Astrocyte of the cerebellum (primary cell): Measurements from ENCODE around the gene LMBR1.

Source experiments
- DNase-seq: peaks from one replicate; pipeline ENCODE4 v3.0.0-alpha.2; 2011; ENCODE audit warnings: low read depth
- H3K4me3 ChIP-seq: 2 replicates; pipeline ENCODE4 v1.5.1; 2011; ENCODE audit warnings: mild to moderate bottlenecking, low read depth, low read length, moderate library complexity
- CTCF ChIP-seq: IDR thresholded peaks from 2 replicates; pipeline ENCODE4 v1.5.1; 2012; ENCODE audit warnings: low read length, low read depth, moderate library complexity, mild to moderate bottlenecking; ENCODE audit errors: missing control alignments
- in situ Hi-C: cut with HindIII; loops from 2 replicates; pipeline ENCODE4 v1.10.0; 2017; ENCODE audit warnings: low sequenced_read_pairs

Gene LMBR1

GRCh38 chr7:156732091-156732625 lies 160.8 kb downstream of the LMBR1 start:
- DNase-seq: no peak
- in situ Hi-C loops: no loop called here
- no peak overlapping the region for H3K4me3 ChIP-seq
- no peak for TF ChIP-seq CTCF

- in situ Hi-C loops: no loop called here
- DNase-seq: no peak
- no peak overlapping the region for H3K4me3 ChIP-seq
These were observed 161.3 kb downstream of the LMBR1 start for GRCh38 chr7:156731651-156732050.

GRCh38 chr7:156725936-156726335 lies 167.0 kb downstream of the LMBR1 start:
- H3K4me3 ChIP-seq: no peak overlapping the region
- in situ Hi-C loops: no loop called here
- DNase-seq: no peak
- TF ChIP-seq CTCF: no peak

More at GRCh38 chr7:156731651-156732050, 161.3 kb downstream of the LMBR1 start:
- TF ChIP-seq CTCF: no peak

- TF ChIP-seq CTCF: no peak
- peak; percentile 49 for DNase-seq
- in situ Hi-C loops: no loop called here
- no peak overlapping the region for H3K4me3 ChIP-seq
These were observed 167.9 kb downstream of the LMBR1 start for GRCh38 chr7:156725073-156725472.

- no peak for DNase-seq
- TF ChIP-seq CTCF: no peak
- H3K4me3 ChIP-seq: no peak overlapping the region
- in situ Hi-C loops: no loop called here
These were observed 170.7 kb downstream of the LMBR1 start for GRCh38 chr7:156722043-156722826.

- in situ Hi-C loops: no loop called here
- H3K4me3 ChIP-seq: no peak overlapping the region
- TF ChIP-seq CTCF: no peak
- no peak for DNase-seq
These were observed 189.1 kb downstream of the LMBR1 start for GRCh38 chr7:156703773-156704482.
